Trophoblast cell (in vitro differentiated cells and primary cell): ENCODE data around the gene MOV10.

Experiments
- DNase-seq, 2 donors: peaks; one replicate each; pipeline ENCODE4 v3.0.0-alpha.2; 2016
- H2AFZ ChIP-seq: 2 replicates; pipeline ENCODE4 v1.6.1; 2013; ENCODE audit warnings: low read length, moderate library complexity, mild to moderate bottlenecking; ENCODE audit not compliant: insufficient read depth, poor library complexity
- H2AK5ac ChIP-seq: 2 replicates; pipeline ENCODE4 v1.6.1; 2013; ENCODE audit warnings: mild to moderate bottlenecking, low read length
- H2BK120ac ChIP-seq: 2 replicates; pipeline ENCODE4 v1.6.1; 2013; ENCODE audit warnings: low read length, mild to moderate bottlenecking, moderate library complexity; ENCODE audit not compliant: insufficient read depth, poor library complexity
- H2BK12ac ChIP-seq: 2 replicates; pipeline ENCODE4 v1.6.1; 2013; ENCODE audit warnings: mild to moderate bottlenecking, low read length, moderate library complexity
- H2BK5ac ChIP-seq: 2 replicates; pipeline ENCODE4 v1.6.1; 2013; ENCODE audit warnings: low read length, low read depth, moderate library complexity, mild to moderate bottlenecking; ENCODE audit not compliant: poor library complexity
- H3K14ac ChIP-seq: 2 replicates; pipeline ENCODE4 v1.6.1; 2013; ENCODE audit warnings: mild to moderate bottlenecking, low read length
- H3K18ac ChIP-seq: 2 replicates; pipeline ENCODE4 v1.6.1; 2013; ENCODE audit warnings: mild to moderate bottlenecking, low read length
- H3K23ac ChIP-seq: 2 replicates; pipeline ENCODE4 v1.6.1; 2013; ENCODE audit warnings: low read length
- H3K27ac ChIP-seq: 2 replicates; pipeline ENCODE4 v1.5.1; 2013; ENCODE audit warnings: low read depth, mild to moderate bottlenecking, inconsistent platforms, low read length, moderate library complexity
- H3K27me3 ChIP-seq: 2 replicates; pipeline ENCODE4 v1.6.1; 2013; ENCODE audit warnings: inconsistent platforms, mild to moderate bottlenecking, low read length, moderate library complexity; ENCODE audit not compliant: insufficient read depth
- H3K36me3 ChIP-seq, 2 experiments: 1 replicate in 1 of 2; 2 replicates in 1 of 2; pipeline ENCODE4 v1.6.1; 2013; ENCODE audit warnings: low read length in 2 of 2, mild to moderate bottlenecking in 2 of 2, moderate library complexity in 1 of 2; ENCODE audit not compliant: insufficient read depth in 2 of 2, control insufficient read depth in 1 of 2
- H3K4ac ChIP-seq: 2 replicates; pipeline ENCODE4 v1.6.1; 2013; ENCODE audit warnings: low read depth, mild to moderate bottlenecking, low read length, moderate library complexity
- H3K4me1 ChIP-seq, 2 experiments: 1 replicate in 1 of 2; 2 replicates in 1 of 2; pipeline ENCODE4 v1.6.1; 2013; ENCODE audit warnings: low read length in 2 of 2, mild to moderate bottlenecking in 2 of 2, moderate library complexity in 1 of 2; ENCODE audit not compliant: insufficient read depth in 2 of 2, control insufficient read depth in 1 of 2
- H3K4me2 ChIP-seq: 2 replicates; pipeline ENCODE4 v1.6.1; 2013; ENCODE audit warnings: inconsistent platforms, mild to moderate bottlenecking, low read length, moderate library complexity
- H3K4me3 ChIP-seq: 2 replicates; pipeline ENCODE4 v1.5.1; 2013; ENCODE audit warnings: mild to moderate bottlenecking, low read depth, low read length, inconsistent platforms
- H3K79me1 ChIP-seq: one replicate; pipeline ENCODE4 v1.6.1; 2013; ENCODE audit warnings: low read length
- H3K79me2 ChIP-seq: 2 replicates; pipeline ENCODE4 v1.6.1; 2013; ENCODE audit warnings: low read length, mild to moderate bottlenecking; ENCODE audit not compliant: control insufficient read depth, insufficient read depth, poor library complexity
- H3K9ac ChIP-seq: 2 replicates; pipeline ENCODE4 v1.6.1; 2013; ENCODE audit warnings: mild to moderate bottlenecking, low read length
- H3K9me3 ChIP-seq: 2 replicates; pipeline ENCODE4 v1.6.1; 2013; ENCODE audit warnings: low read depth, mild to moderate bottlenecking, control low read depth, inconsistent platforms, low read length; ENCODE audit not compliant: insufficient read depth
- H4K12ac ChIP-seq: 2 replicates; pipeline ENCODE4 v1.6.1; 2013; ENCODE audit warnings: low read depth, mild to moderate bottlenecking, low read length, moderate library complexity
- H4K8ac ChIP-seq: 2 replicates; pipeline ENCODE4 v1.6.1; 2013; ENCODE audit warnings: low read depth, mild to moderate bottlenecking, low read length, moderate library complexity
- H4K91ac ChIP-seq: one replicate; pipeline ENCODE4 v1.6.1; 2013; ENCODE audit warnings: low read depth, mild to moderate bottlenecking, low read length, moderate library complexity
- WGBS: extraction: QIAGEN DNeasy Blood & Tissue Kit; methylation state at CpG from one replicate; pipeline ENCODE4 v1.1.7; 2013; ENCODE audit warnings: missing lambda C conversion rate; ENCODE audit not compliant: insufficient read length, insufficient coverage; ENCODE audit errors: extremely low coverage; 5-methylcytosine and 5-hydroxymethylcytosine counted together

Gene MOV10

DNA sequence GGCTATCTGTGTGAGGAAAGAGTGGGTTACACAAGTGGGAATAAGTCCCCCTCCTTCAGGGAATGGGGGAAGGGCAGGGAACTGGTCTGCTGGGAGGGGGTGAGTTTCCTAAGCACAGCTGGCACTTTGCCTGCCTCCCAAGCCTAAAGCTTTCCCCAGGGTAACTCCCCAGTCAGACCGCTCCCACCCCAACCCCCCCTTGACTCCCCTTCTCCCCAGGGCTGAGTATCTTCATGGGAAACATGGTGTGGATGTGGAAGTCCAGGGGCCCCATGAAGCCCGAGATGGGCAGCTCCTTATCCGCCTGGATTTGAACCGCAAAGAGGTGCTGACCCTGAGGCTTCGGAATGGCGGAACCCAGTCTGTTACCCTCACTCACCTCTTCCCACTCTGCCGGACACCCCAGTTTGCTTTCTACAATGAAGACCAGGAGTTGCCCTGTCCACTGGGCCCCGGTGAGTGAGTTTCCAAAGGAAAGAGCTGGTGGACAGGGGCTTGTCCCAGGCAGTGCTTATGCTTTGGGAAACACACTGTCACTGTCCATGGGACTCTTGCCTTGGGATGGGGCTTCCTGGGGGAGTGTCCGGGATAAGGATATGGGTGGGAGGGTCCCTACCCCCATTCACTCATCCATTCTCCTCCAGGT is 14.9 kb downstream of the MOV10 start:
- Histone ChIP-seq H2BK120ac (no peak overlapping the region), H3K23ac (no peak overlapping the region), H2AFZ (no peak overlapping the region), H3K4me1 (peaks cover 7% of the 10 kb centered on the region in 2 experiments), H3K79me2 (no peaks in the 10 kb centered on the region), H3K27me3 (no peaks in the 10 kb centered on the region), H3K79me1 (peaks cover 2% of the 10 kb centered on the region), H3K4me2 (no peak overlapping the region), H3K9ac (no peak overlapping the region), H3K36me3 (peaks cover 27 to 31% of the 10 kb centered on the region in 2 experiments), H3K18ac (no peak overlapping the region), H2AK5ac (no peak overlapping the region), H3K14ac (no peak overlapping the region), H4K91ac (no peak overlapping the region), H3K9me3 (no peaks in the 10 kb centered on the region), H2BK12ac (no peak overlapping the region), H3K4ac (no peak overlapping the region), H4K8ac (no peak overlapping the region), H4K12ac (no peak overlapping the region), H2BK5ac (no peak overlapping the region), H3K4me3 (no peak overlapping the region), H3K27ac (no peak overlapping the region)
- WGBS = no CpG with 5 or more reads among the region's 9 CpGs
- no peak for DNase-seq

DNA sequence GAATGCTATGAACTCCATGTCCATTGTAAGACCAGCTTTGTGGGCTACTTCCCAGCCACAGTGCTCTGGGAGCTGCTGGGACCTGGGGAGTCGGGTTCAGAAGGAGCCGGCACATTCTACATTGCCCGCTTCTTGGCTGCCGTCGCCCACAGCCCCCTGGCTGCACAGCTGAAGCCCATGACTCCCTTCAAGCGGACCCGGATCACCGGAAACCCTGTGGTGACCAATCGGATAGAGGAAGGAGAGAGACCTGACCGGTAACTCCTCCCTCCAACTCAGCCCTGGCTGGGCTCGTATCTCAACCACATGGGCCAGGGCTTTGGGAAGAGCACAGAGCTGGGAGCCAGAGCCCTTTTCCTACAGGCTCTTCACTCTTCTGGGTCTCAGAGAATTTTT is 15.4 kb downstream of the MOV10 start:
- Histone ChIP-seq H2AK5ac (no peak overlapping the region), H3K27ac (no peak overlapping the region), H4K8ac (no peak overlapping the region), H4K12ac (no peak overlapping the region), H3K4ac (no peak overlapping the region), H2BK12ac (no peak overlapping the region), H2AFZ (no peak overlapping the region), H3K4me3 (no peak overlapping the region), H4K91ac (no peak overlapping the region), H3K14ac (no peak overlapping the region), H3K79me1 (peaks cover 2% of the 10 kb centered on the region), H3K18ac (no peak overlapping the region), H3K4me2 (no peak overlapping the region), H3K9ac (no peak overlapping the region), H3K9me3 (no peaks in the 10 kb centered on the region), H3K27me3 (no peaks in the 10 kb centered on the region), H2BK120ac (no peak overlapping the region), H3K4me1 (peaks cover 7% of the 10 kb centered on the region in 2 experiments), H2BK5ac (no peak overlapping the region), H3K23ac (no peak overlapping the region), H3K79me2 (no peaks in the 10 kb centered on the region), H3K36me3 (peaks cover 32 to 36% of the 10 kb centered on the region in 2 experiments)
- no peak for DNase-seq
- WGBS = no CpG with 5 or more reads among the region's 11 CpGs

DNA sequence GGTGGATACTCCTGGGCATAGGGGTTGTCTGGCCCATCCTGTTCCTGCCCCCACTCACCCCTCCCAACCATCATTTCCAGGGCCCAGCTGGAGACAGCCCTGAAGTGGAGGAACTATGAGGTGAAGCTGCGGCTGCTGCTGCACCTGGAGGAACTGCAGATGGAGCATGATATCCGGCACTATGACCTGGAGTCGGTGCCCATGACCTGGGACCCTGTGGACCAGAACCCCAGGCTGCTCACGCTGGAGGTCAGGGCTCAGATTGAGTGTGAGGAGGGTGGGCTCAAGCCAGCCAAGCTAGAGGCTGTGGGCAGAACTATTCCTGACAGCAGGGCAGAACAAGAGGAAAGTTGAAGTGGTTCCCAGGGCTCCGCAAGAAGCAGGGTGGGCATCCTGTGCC is 18.2 kb downstream of the MOV10 start:
- Histone ChIP-seq H3K4me2 (no peak overlapping the region), H2AFZ (no peak overlapping the region), H3K4ac (no peak overlapping the region), H3K36me3 (peaks cover 50 to 56% of the 10 kb centered on the region in 2 experiments), H3K23ac (no peak overlapping the region), H4K8ac (no peak overlapping the region), H3K18ac (no peak overlapping the region), H3K27ac (no peak overlapping the region), H3K79me1 (no peaks in the 10 kb centered on the region), H2AK5ac (no peak overlapping the region), H2BK5ac (no peak overlapping the region), H3K9ac (no peak overlapping the region), H2BK120ac (no peak overlapping the region), H3K79me2 (no peaks in the 10 kb centered on the region), H3K14ac (no peak overlapping the region), H4K91ac (no peak overlapping the region), H3K27me3 (no peaks in the 10 kb centered on the region), H4K12ac (no peak overlapping the region), H3K4me3 (no peak overlapping the region), H3K4me1 (peaks cover 3 to 4% of the 10 kb centered on the region in 2 experiments), H3K9me3 (no peaks in the 10 kb centered on the region), H2BK12ac (no peak overlapping the region)
- DNase-seq = no peak
- no CpG with 5 or more reads among the region's 5 CpGs for WGBS

DNA sequence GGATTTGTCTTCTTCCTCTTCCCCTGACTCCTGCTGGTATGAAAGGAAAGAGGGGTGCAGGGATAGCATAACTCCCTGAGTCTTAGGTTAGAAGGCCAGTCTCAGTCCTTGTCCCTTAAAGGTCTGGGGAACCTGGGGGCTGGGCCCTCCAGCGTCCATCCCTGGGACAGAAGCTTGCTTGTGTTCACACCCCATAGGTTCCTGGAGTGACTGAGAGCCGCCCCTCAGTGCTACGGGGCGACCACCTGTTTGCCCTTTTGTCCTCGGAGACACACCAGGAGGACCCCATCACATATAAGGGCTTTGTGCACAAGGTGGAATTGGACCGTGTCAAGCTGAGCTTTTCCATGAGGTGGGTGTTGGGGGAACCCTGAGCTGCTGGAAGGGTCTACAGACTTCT is 19.4 kb downstream of the MOV10 start:
- Histone ChIP-seq H4K91ac (no peak overlapping the region), H4K8ac (no peak overlapping the region), H3K4me3 (no peak overlapping the region), H2AK5ac (no peak overlapping the region), H2BK12ac (no peak overlapping the region), H3K27me3 (no peaks in the 10 kb centered on the region), H2BK5ac (no peak overlapping the region), H3K4me2 (no peak overlapping the region), H3K4me1 (peaks cover 12% of the 10 kb centered on the region in 2 experiments), H3K4ac (no peak overlapping the region), H3K9me3 (no peaks in the 10 kb centered on the region), H3K23ac (no peak overlapping the region), H3K18ac (no peak overlapping the region), H3K36me3 (peaks cover 58 to 65% of the 10 kb centered on the region in 2 experiments), H2BK120ac (no peak overlapping the region), H2AFZ (no peak overlapping the region), H4K12ac (no peak overlapping the region), H3K79me2 (no peaks in the 10 kb centered on the region), H3K27ac (no peak overlapping the region), H3K79me1 (peaks cover 3% of the 10 kb centered on the region), H3K14ac (no peak overlapping the region), H3K9ac (no peak overlapping the region)
- no CpG with 5 or more reads among the region's 6 CpGs for WGBS
- DNase-seq = no peak
